ENCODE measurements around the gene CHTOP.

Gene CHTOP

GRCh38 chr1:153613406-153613805 is 20.5 kb upstream of the CHTOP start:
- DNase-seq = no peak

- no peak for DNase-seq
Measured at GRCh38 chr1:153614189-153614900, 19.5 kb upstream of the CHTOP start.

- DNase-seq = no peak
Measured at GRCh38 chr1:153614906-153615305, 19.0 kb upstream of the CHTOP start.

- DNase-seq = no peak
Measured at GRCh38 chr1:153615406-153615805, 18.5 kb upstream of the CHTOP start.

GRCh38 chr1:153616144-153616916 is 17.5 kb upstream of the CHTOP start, which contains the start of gene S100A14:
TSS of gene S100A14 (minus strand) at chr1:153616325. CDS start at chr1:153615858, 467 bp downstream.
- DNase-seq = no peak

- DNase-seq = no peak
Measured at GRCh38 chr1:153616917-153617311, 17.0 kb upstream of the CHTOP start.

- DNase-seq = peak; percentile 60 to 70
Measured at GRCh38 chr1:153617663-153618062, 16.2 kb upstream of the CHTOP start.

GRCh38 chr1:153619171-153619570 is 14.7 kb upstream of the CHTOP start:
- DNase-seq = no peak

GRCh38 chr1:153623101-153623500 is 10.8 kb upstream of the CHTOP start:
- no peak for DNase-seq

GRCh38 chr1:153624965-153625611 is 8.8 kb upstream of the CHTOP start:
- no peak for DNase-seq

- no peak for DNase-seq
Measured at GRCh38 chr1:153626477-153626903, 7.4 kb upstream of the CHTOP start.

GRCh38 chr1:153626904-153627714 is 6.8 kb upstream of the CHTOP start, which contains the start of gene S100A13:
TSS of gene S100A13 (minus strand) at chr1:153627505. CDS start at chr1:153626472, 1,033 bp downstream.
- no peak for DNase-seq

GRCh38 chr1:153627715-153628626 is 5.9 kb upstream of the CHTOP start, which contains the start of gene S100A1:
TSS of gene S100A1 (plus strand) at chr1:153628434. CDS start at chr1:153630522, 2,088 bp downstream.
- DNase-seq = no peak

GRCh38 chr1:153628638-153629342 is 5.1 kb upstream of the CHTOP start:
- DNase-seq = no peak

GRCh38 chr1:153629343-153629665 is 4.6 kb upstream of the CHTOP start:
- DNase-seq = no peak

- no peak for DNase-seq
Measured at GRCh38 chr1:153629971-153630370, 3.9 kb upstream of the CHTOP start.

GRCh38 chr1:153630384-153630783 is 3.5 kb upstream of the CHTOP start:
- no peak for DNase-seq

- DNase-seq = no peak
Measured at GRCh38 chr1:153631047-153632022, 2.5 kb upstream of the CHTOP start.

GRCh38 chr1:153633161-153633753 is 609 bp upstream of the CHTOP start:
- no peak for DNase-seq

Data from CD4-positive, alpha-beta T cell treated with Interleukin-1 beta for 1 hour (primary cell).